NCI-H748 treated with DMSO at 0.1 percent for 48 hours (cell line): ENCODE data around the gene SPINK9.
A peak's percentile ranks its signal among the peaks of the same experiment; 100 is the strongest.

Experiments
- DNase-seq: peaks from one replicate; lab custom pipeline; 2025; lab: John Stamatoyannopoulos, UW

SPINK9 gene

DNA sequence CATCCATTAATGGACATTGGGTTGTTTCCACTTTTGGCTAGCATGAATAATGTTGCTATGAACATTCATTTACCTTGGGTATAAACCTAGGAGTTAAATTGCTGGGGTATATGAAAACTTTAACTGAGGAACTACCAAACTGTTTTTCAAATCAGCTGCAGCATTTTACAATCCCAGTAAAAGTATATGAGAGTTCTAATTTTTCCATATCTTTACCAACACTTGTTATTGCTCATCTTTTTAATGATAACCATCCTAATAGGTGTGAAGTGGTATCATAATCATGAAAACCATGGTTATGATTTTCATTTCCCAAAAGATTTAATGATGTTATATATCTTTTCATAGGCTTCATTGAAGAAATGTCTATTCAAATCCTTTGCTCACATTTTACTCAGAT lies 32.9 kb downstream of the SPINK9 start:
- no peak for DNase-seq

DNA sequence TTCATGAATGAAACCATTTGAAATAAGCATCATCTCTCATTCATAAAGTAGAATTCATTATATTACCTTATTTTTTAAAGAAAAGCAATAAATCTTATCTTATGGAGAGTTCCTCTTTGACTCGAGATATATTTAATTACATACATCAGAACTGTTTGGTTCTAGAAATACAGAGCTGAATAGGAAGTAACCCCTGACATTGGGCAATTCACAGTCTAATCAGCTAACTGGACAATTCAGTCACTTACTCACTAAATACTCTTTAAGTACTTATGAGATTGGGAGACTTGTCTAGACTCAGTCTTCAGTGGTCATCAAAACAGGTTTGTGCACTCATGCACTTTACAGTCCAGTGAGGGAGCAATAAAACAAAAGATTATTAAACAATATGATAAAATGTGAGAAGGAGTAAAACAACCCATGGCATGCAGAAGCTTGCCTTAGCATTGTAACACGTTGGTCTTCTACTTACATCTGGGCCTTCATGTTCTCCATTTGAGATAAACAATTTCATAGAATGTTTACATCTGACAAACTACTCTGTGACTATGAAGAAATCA lies 36.9 kb downstream of the SPINK9 start:
- DNase-seq, result no peak

DNA sequence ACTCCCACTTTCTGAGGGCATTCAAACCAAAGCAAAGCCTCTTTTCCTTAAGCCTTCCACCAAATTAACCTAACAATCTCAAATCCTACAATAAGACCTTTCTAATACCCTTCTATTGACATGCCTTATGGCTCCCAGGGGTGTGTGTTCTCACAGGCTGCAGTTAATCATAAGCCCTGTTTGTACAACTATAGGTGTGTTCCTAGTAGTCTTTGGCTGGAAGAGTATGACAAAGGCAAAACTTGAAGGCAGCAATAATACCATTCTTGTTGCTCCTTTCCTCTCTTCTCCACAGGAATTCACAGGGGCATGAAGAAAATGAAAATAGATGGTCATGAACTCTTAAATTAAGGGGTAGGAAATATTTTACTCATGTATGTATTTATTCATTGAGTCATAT lies 37.5 kb downstream of the SPINK9 start:
- no peak for DNase-seq

DNA sequence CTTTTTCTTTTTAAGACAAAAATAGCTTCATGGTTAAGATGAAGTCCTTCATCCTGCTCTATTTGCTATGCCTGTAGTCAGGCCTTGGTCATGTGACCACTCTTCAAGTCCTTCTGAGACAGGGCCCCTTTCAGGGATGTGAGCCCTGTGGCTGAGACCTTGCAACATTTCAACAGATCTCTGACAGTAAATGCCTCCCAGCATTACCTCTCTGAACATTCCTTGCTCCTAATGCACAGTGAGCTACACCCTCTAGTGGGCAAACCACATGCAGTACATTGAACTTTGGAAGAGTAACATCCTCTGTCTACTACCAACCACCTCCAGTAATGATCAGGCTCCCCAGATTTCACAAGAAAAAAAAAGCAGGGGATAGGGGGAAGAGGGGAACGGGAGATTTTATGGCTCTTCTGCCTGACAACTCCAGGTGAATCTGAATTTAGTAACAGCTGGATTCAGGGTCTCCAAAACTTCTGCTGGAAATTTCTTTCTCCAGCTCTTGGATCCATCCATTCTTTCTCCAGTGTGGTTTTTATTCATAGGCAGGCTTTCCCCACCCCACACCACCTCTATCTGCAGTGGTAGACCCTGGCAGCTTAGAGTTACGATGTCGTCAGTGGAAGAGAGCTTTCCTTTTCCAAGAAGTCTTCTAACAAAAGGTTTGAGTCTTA lies 39.5 kb downstream of the SPINK9 start:
- DNase-seq, result peak; percentile 57

DNA sequence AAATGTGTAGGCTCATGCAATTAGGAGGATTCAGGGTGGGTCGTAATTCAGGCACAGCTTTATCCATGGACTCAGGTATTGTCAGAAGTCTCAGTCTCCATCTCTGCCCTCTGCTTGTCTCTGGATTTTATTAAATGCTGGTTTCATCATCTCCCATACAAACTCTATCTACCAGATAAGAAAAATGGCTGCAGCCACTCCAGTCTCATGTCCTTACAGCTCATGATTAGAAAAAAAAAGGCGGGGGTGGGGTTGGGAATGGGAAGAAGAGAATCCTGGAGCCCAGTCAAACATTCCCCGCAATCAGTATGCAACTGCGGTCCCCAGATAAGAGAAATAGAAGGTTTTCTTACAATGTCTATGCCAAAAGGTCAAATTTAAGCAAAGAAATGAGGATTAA lies 40.8 kb downstream of the SPINK9 start:
- no peak for DNase-seq

DNA sequence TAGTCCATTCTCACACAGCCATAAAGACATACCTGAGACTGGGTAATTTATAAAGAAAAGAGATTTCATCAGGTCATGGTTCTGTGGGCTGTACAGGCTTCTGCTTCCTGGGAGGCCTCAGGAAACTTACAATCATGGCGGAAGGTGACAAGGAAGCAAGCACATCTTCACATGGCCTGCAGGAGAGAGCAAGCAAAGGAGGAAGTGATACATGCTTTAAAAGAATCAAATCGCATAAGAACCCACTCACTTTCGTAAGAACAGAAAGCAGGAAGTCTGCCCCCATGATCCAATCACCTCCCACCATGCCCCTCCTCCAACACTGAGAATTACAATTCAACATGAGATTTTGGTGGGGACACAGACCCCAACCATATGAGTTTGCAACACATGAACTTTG lies 43.3 kb downstream of the SPINK9 start:
- DNase-seq, result no peak

DNA sequence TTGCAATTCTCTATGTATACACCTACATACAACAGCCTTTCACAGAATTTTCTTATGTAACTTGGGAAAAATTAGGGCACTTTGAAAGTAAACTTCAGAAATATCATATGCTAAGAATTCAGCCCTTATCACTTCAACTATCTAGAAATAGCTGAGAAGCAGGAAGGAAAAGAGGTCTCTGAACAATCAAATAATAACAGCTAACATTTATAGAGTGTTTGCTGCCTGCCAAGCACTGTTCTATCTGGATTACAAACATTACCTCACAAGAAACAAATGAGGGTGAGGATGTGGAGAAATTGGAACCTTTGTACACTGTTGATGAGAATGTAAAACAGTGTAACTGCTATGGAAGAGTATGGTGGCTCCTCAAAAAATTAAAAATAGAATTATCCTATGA lies 44.0 kb downstream of the SPINK9 start:
- no peak for DNase-seq

DNA sequence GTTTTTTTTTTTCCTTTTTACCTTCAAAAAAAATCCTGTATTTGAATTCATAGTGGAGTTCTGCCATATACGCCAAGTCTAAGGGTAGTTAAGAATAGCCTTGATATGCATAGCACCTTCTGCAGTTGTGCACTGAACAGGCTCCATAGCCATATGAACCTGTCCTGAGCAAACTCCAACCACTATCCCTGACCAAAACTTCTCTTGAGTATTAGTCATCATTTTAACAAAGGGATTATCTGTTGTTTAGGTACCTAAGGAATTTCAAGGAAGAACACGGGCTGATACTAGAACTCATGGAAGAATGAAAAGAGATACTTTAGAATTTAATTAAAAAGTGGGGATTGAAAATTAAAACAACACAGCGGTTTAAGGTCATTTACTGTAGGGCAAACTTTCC lies 46.5 kb downstream of the SPINK9 start:
- DNase-seq, result no peak

DNA sequence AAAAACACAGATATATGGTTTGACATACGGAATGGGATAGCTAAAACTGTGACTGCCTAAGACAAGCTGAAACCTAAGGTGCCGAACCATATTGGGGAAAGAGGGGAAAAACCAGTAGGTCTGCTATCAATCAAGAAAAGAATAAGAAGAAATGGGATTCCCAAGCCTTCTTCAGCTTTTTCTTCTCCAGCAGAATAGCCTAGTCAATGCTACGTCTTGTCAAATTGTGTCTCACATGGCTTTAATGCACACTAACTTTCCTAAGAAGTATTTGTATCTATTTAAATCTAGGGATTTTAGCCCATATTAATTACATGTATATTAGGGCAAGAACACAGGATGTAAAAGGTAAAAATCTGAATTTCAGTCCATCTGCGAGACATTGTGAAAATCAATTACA lies 47.6 kb downstream of the SPINK9 start:
- no peak for DNase-seq

DNA sequence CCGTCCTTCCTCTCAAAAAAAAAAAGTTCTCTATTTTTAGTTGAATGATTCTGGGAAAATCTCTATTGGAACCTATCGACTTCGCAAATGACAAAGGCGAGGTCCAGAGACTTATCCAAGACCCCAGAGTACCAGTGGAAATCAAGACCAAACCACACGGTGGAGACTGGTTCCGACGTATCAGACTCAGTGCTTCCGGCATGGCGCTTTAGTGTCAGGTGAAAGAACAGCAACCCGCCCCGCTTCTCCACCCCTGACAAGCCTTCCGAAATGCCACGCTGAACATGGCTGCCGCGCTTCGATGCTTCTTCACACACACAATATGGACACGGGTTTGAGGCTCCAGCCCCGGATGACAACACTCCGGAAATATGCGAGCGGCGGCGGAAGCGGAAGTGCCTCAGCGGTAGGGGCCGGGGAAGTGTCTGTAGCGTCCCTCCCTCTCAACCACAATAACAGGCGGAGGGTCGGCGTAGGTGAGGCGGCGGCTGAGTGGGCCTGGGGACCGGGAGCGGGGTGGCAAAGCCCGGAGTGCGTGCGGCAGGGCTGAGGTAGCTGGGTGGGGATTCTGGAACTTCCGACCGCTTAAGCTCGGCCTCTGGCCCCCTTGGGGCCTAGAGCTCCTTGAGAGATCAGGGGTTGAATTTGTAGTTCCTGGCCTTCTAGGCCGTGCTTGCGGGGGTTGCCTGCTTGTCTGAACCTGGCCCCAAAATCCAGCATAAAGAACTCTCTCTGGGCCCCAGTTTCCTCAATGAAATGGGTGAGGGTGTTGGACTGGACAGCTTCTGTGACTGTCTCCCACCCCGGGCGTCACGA lies 48.4 kb downstream of the SPINK9 start, which contains the start of gene FBXO38:
Gene FBXO38, plus strand, starts transcription at position 395 of the 816 bp plus-strand sequence. CDS start 10,819 bp downstream, outside the sequence.
- peak; percentile 96 for DNase-seq

DNA sequence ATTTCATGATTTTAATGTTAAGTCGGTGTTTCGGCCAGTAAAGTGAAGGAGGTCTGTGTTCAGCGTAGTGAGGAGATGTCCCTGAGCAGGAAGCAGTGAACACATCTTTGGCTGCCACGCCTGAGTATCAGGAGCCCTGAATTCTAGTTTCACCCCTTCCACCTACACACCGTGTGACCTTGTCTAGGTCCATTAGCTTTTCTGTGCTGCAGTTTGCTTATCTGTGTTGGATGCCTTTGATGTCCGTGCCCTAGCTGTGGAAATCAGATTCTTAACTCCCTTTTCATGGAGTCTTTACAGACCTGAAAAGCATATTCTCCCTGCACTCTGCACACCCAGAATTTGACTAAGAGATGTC lies 49.0 kb downstream of the SPINK9 start:
- DNase-seq, result peak; percentile 6

DNA sequence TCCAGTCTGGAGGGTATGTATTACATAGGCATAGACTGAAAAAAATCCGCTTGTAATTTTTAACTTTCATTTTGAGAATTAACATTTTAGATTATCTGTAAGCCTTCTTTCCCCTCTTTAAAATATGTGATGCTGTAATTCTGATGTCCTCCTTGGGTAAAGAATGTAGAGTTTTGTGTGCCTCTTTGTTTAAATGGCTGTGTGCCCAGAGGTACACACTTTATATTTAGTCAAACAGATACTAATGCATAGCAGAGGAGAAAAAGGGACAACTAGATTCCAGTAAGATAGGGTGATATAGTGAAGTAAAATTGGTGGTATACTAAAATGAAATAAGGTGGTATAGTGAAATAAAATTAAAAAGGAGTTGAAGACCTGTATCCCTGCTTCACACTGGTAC lies 49.7 kb downstream of the SPINK9 start:
- DNase-seq, result no peak

DNA sequence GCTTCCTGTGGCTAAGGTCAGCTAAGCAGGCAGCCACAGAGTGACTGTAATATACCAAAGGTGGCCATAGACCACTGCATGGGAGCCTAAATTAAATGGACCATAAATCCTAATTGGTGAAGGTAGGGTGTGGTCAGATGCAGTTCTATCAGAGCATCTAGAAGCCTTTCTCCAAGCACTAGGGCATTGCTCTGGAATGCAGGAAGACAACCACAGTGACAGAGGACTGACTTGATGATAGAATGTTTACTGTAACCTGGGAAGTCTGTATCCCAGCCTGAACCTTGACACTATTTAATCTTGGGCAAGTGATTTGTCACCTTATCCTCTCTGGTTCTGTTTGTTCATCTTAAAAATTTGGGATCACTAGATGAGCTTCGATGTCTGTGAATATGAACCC lies 50.7 kb downstream of the SPINK9 start:
- no peak for DNase-seq

DNA sequence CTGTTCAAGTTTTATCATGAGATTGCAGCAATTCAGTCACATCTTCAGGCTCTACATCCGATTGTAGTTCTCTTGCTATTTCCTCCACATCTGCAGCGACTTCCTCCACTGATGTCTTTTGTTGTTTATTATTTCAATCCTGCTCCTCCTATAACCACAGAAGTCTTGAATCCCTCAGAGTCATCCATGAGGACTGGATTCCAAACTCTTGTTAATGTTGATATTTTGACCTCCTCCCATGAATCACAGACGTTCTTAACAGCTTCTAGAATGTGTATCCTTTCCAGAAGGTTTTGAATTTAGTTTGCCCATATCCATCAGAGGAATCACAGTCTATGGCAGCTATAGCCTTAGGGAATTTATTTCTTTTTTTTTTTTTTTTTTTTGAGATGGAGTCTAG lies 52.0 kb downstream of the SPINK9 start:
- no peak for DNase-seq

DNA sequence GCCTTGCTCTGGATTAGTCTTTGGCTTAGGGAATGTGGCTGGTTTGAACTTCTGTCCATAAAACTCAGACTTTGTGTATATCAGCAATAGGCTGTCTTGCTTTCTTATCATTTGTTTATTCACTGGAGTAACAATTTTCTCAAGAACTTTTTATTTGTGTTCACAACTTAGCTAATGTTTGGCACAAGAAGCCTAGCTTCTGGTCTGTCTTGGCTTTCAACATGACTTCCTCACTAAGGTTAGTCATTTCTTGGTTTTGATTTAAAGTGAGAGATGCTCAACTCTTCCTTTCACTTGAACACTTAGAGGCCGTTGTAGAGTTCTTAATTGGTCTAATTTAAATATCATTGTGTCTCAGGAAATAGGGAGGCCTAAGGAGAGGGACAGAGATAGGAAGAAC lies 53.3 kb downstream of the SPINK9 start:
- DNase-seq, result no peak
